Loucy (cell line): Measurements from ENCODE around the gene DERL2.

Experiments
- H2AFZ ChIP-seq: fragments of 200-600 bp; sonication (generic); 2 replicates; pipeline ENCODE4 v1.6.0; 2016; ENCODE audit warnings: antibody characterized with exemption, mild to moderate bottlenecking, low read length, moderate library complexity
- H3F3A ChIP-seq: fragments of 200-600 bp; 2 replicates; pipeline ENCODE4 v1.6.0; 2016; ENCODE audit warnings: antibody characterized with exemption, low read depth, mild to moderate bottlenecking
- H3K27me3 ChIP-seq: fragments of 200-600 bp; sonication (generic); 2 replicates; pipeline ENCODE4 v1.6.1; 2014; ENCODE audit warnings: low read length, mild to moderate bottlenecking; ENCODE audit not compliant: insufficient read depth, poor library complexity, severe bottlenecking
- H3K36me3 ChIP-seq: fragments of 200-600 bp; sonication (generic); 2 replicates; pipeline ENCODE4 v1.6.1; 2016; ENCODE audit warnings: low read length; ENCODE audit not compliant: insufficient read depth
- H3K4me1 ChIP-seq: fragments of 200-600 bp; sonication (generic); 2 replicates; pipeline ENCODE4 v1.5.1; 2014; ENCODE audit warnings: low read length, mild to moderate bottlenecking; ENCODE audit not compliant: insufficient read depth, poor library complexity, severe bottlenecking
- H3K4me2 ChIP-seq: fragments of 200-600 bp; sonication (generic); 2 replicates; pipeline ENCODE4 v1.6.0; 2014; ENCODE audit warnings: antibody characterized with exemption, low read length, low read depth, mild to moderate bottlenecking; ENCODE audit not compliant: poor library complexity, severe bottlenecking
- H3K4me3 ChIP-seq: fragments of 200-600 bp; sonication (generic); 2 replicates; pipeline ENCODE4 v1.5.1; 2014; ENCODE audit warnings: low read length, mild to moderate bottlenecking, mixed read lengths; ENCODE audit not compliant: poor library complexity, severe bottlenecking
- H3K79me2 ChIP-seq: fragments of 200-600 bp; sonication (generic); 2 replicates; pipeline ENCODE4 v1.6.1; 2014; ENCODE audit warnings: low read length; ENCODE audit not compliant: insufficient read depth
- H3K9ac ChIP-seq: fragments of 200-600 bp; sonication (generic); 2 replicates; pipeline ENCODE4 v1.6.0; 2014; ENCODE audit warnings: mild to moderate bottlenecking, low read depth, low read length, moderate library complexity; ENCODE audit not compliant: poor library complexity, severe bottlenecking
- H3K9me2 ChIP-seq: fragments of 200-600 bp; sonication (generic); replicated peaks from 2 replicates; pipeline ENCODE4 v1.6.1; 2016; ENCODE audit warnings: low read depth, low read length, mixed read lengths
- H3K9me3 ChIP-seq: fragments of 200-600 bp; sonication (generic); 2 replicates; pipeline ENCODE4 v1.6.1; 2014; ENCODE audit warnings: mild to moderate bottlenecking, antibody characterized with exemption, low read length, low read depth; ENCODE audit not compliant: insufficient read depth
- H4K20me1 ChIP-seq: fragments of 200-600 bp; sonication (generic); 2 replicates; pipeline ENCODE4 v1.6.0; 2014; ENCODE audit warnings: antibody characterized with exemption, low read length, mild to moderate bottlenecking; ENCODE audit not compliant: insufficient read depth, poor library complexity, severe bottlenecking
- EZH2phosphoT487 ChIP-seq: fragments of 200-600 bp; IDR thresholded peaks from 2 replicates; pipeline ENCODE4 v1.6.1; 2018; ENCODE audit warnings: antibody characterized with exemption, mild to moderate bottlenecking, moderate library complexity, borderline replicate concordance
- TF ChIP-seq, protein P1 (sequence below): fragments of 200-600 bp; sonication (generic); conservative IDR thresholded peaks from 2 replicates; pipeline ENCODE4 v1.5.1; 2014; ENCODE audit warnings: mild to moderate bottlenecking, antibody characterized with exemption, low read length

Gene DERL2

GRCh38 chr17:5444209-5444608 lies 41.8 kb downstream of the DERL2 start:
- Histone ChIP-seq H3K36me3 (peaks cover 65% of the 10 kb centered on the region; the same call in 1 of the 2 replicates), H3K4me1 (peaks cover 4% of the 10 kb centered on the region), H3K27me3 (no peaks in the 10 kb centered on the region), H3K9me3 (no peaks in the 10 kb centered on the region), H3K9me2 (no peaks in the 10 kb centered on the region), H3K4me3 (no peak overlapping the region), H4K20me1 (no peaks in the 10 kb centered on the region), H3F3A (peaks cover 5% of the 10 kb centered on the region; the same call in 1 of the 2 replicates), H3K9ac (no peak overlapping the region), H3K4me2 (no peak overlapping the region), H2AFZ (no peak overlapping the region), H3K79me2 (no peaks in the 10 kb centered on the region)
- TF ChIP-seq EZH2phosphoT487: no peak
- TF ChIP-seq, protein P1, sequence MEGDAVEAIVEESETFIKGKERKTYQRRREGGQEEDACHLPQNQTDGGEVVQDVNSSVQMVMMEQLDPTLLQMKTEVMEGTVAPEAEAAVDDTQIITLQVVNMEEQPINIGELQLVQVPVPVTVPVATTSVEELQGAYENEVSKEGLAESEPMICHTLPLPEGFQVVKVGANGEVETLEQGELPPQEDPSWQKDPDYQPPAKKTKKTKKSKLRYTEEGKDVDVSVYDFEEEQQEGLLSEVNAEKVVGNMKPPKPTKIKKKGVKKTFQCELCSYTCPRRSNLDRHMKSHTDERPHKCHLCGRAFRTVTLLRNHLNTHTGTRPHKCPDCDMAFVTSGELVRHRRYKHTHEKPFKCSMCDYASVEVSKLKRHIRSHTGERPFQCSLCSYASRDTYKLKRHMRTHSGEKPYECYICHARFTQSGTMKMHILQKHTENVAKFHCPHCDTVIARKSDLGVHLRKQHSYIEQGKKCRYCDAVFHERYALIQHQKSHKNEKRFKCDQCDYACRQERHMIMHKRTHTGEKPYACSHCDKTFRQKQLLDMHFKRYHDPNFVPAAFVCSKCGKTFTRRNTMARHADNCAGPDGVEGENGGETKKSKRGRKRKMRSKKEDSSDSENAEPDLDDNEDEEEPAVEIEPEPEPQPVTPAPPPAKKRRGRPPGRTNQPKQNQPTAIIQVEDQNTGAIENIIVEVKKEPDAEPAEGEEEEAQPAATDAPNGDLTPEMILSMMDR: no peak

- H3K36me3 ChIP-seq: peaks cover 60% of the 10 kb centered on the region; the same call in 1 of the 2 replicates
- peaks cover 4% of the 10 kb centered on the region for H3K4me1 ChIP-seq
- H3K9me2 ChIP-seq: no peaks in the 10 kb centered on the region
- H4K20me1 ChIP-seq: no peaks in the 10 kb centered on the region
- no peak overlapping the region for H3K9ac ChIP-seq
- peaks cover 1% of the 10 kb centered on the region for H3K79me2 ChIP-seq
- no peaks in the 10 kb centered on the region for H3K27me3 ChIP-seq
- H3K4me3 ChIP-seq: no peak overlapping the region
- peaks cover 2% of the 10 kb centered on the region; the same call in 1 of the 2 replicates for H3F3A ChIP-seq
- H3K4me2 ChIP-seq: no peak overlapping the region
- TF ChIP-seq EZH2phosphoT487: no peak
- TF ChIP-seq, protein P1: no peak
- no peaks in the 10 kb centered on the region for H3K9me3 ChIP-seq
- no peak overlapping the region for H2AFZ ChIP-seq
These were observed 42.2 kb downstream of the DERL2 start for GRCh38 chr17:5443728-5444127.

DNA sequence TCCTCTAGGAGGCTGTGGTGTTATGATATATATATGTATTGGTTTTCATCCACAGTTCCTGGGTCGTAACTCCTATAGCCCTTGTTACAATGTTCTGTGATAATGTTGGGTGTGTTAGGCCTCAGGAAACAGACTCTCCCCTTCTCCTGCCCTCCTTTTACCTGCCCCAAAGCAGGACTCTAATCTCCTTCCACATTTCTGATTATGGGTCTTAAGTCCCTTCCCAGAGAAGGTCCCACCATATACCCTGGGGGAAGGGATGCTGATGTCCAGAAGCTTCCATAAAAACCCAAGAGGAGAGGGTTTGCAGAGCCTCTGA lies 46.6 kb downstream of the DERL2 start:
- H2AFZ ChIP-seq: peak overlapping the region; percentile 72
- H3F3A ChIP-seq: no peaks in the 10 kb centered on the region
- peaks cover 42% of the 10 kb centered on the region for H3K79me2 ChIP-seq
- H3K4me3 ChIP-seq: peak overlapping the region; percentile 47
- no peaks in the 10 kb centered on the region for H3K9me2 ChIP-seq
- H4K20me1 ChIP-seq: peaks cover 37% of the 10 kb centered on the region
- peak overlapping the region; percentile 94 for H3K9ac ChIP-seq
- TF ChIP-seq, protein P1: 0 out of 2 replicates have a peak, but pooled peaks have one; percentile 19
- TF ChIP-seq EZH2phosphoT487: no peak
- H3K36me3 ChIP-seq: peaks cover 39% of the 10 kb centered on the region; the same call in 1 of the 2 replicates
- no peaks in the 10 kb centered on the region for H3K9me3 ChIP-seq
- H3K27me3 ChIP-seq: no peaks in the 10 kb centered on the region
- H3K4me1 ChIP-seq: peaks cover 32% of the 10 kb centered on the region
- peak overlapping the region; percentile 66 for H3K4me2 ChIP-seq
